HK-2 (cell line): ENCODE data around the gene KIDINS220.

ENCODE experiments used
- DNase-seq: peaks from one replicate; pipeline ENCODE4 v3.0.0-alpha.2; 2018; ENCODE audit not compliant: unreplicated experiment

KIDINS220 gene

DNA sequence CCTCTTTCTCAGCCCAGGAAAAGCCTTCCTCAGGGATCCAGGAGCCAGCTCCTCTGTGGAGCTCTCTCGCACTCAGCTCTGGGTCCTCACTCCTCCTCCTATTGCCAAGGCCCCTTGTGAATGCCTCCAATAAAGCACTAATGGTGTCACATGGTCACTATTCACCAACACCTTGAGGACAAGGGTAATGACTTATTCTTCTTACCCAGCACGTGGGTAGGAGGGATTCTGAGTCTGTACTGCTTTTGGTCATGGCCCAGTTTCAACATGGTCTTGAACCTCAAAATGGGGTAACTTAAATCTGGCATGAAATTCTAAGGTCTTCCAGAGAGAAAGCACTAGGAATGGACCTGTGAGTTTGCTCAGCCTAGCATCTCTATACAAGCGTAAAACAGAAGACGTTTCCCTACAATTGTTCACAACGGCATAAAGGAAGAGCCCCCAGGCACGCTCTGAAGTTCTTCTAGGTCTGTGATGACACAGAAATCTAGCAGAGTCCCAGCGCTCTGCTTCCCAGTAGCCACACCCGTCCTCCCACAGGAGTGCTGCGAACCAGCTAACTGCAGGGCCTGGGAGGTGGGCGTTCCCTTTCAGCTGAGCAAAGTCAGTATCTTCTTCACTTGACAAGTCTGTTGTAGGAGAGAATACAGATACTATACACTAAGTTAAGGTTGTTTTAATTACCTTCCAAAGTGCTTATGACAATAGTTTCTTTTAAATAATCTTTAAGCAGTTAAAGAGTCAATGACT lies 14.6 kb upstream of the KIDINS220 start:
- DNase-seq = no peak

DNA sequence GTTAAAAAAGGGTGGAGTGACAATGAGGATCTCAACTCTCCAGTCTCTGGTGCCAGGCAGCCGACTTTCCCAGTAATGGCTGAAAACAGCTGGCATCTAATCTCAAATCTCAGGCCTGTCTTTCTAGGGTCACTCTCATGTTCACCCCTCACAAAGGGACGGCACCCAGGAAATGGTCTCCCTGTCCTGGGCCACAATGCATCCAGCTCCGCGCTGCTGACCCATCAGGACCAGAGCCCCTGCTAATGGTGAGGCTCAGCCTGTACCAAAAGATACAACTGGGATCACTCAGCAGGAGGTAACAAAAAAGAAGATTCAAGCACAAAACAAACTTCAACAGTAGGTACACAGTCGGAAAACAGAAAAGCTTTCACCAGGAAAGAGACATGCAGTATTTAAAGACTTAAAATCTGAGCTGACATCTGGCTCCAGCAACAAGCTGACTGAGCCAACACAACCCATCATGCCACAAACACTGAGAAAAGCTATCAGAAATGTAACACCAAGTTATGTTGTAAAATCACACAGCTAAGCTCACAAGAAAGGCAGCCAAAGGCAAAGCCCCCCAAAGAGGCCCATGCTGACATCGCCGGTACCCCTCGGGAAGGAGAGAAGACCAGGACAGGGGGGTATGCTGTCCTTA lies 13.6 kb upstream of the KIDINS220 start:
- DNase-seq = no peak

DNA sequence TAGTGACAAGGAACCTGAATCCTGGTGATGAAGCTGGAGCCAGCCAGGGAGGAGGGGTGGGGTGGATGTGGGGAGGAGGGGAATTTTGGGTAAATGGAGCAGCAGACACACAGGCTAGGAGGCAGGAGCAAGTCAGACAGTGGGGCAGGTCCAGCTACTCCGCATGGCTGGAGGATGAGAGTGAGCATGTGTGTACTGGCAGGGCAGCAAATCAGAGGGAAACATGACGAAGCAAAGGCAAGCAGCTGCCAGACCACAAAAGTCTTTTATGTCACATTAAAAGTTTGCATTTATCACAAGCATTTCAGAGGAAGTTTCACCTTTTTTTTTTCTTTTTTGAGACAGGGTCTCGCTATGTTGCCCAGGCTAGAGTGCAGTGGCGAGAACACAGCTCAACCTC lies 11.9 kb upstream of the KIDINS220 start:
- no peak for DNase-seq

DNA sequence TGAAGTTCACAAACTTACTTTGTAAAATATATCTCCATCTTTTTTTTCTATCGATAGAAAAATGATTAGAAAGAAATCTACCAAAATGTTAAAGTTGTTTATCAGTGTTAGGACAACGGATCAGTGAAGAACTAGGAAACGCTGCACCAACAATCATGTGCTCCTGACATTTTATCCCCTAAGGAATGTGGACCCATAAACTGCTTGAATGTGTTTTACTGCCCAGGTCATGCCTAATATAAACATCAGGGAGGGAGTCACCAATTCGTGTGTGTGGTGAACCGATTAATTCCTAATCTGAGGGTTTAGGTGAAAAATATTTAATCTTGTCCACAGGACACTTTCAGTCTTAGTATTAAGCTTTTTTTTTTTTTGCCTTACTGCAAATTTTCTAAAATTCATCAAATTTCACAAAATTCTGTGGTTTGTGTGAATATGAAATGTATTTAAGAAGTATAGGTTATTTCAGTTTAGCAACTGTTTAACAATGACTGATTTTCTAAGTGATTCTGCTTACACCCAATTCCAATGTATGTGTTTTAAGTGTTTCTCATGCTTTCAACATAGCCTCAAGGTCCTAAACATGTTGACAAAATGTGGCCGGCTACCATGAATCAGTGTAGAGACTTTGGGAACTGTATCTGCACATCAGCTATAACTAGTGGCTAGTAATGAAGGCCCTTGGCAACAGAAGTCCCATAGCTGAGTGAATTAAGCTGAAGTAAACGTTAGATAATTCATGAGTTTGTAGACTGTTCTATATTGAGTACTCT lies 11.1 kb upstream of the KIDINS220 start:
- DNase-seq = no peak

DNA sequence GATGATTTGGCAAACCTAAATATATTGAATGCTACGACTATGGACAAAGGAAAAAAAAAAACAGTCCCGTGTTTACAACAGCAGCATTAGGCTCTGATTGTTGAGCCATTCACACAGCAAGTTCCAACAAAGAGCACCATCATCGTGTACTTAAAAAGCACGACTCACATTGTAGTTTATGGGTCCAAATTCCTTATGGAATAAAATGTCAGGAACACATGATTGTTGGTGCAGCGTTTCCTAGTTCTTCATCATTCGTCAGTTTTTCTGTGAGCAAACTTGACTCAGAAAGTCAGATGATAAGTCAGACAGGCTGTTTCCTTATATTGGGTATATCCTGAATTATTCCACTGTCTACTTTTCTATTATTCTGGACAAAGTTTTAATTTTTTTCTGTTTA lies 10.0 kb upstream of the KIDINS220 start:
- DNase-seq = no peak

DNA sequence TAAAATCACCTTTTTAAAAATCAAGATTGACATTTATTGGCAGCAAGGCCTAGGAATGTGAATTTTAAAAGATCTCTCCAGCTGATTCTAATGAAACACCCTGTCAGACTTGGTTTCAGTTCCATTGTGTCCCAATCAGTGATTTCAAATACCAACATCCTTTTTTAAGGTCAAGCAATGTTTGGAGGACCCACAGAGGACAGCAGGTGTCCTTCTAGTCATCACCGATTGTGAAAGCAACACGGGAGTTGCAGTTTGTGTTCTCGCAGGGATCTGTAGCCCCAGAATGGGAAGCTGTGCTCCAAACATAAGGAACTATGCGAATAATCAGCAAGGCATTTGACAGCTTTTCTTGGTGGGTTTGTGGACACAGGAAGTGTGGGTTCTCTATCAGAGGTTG lies 4.5 kb upstream of the KIDINS220 start:
- DNase-seq = no peak

DNA sequence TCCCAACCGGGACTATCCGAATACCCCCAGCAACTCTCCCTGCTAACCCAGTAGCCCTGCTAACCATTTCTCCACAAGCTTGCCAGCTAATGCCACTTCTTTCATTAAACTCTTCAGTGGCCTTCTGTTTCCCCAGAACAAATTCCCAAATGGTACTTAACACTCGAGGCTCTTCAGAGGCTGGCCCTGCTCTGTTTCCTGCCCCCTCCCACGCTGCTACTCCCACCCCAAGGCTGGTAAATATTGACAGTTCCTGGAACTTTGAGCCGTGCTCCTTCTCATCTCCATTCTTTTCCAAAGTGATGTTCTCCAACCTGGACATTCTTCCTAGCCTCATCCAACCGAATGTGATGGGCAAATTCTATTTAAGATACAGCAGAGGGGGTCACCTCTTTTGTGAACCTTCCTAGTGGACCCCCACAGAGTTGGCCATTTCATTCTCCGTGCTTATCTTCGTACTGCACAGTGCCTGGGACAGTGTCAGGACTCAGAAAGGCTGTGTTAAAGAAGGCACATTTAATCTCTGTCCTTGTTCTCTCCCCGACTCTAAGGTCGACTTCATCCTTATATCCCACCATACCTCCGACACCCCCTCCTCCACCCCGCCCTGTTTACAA lies 3.2 kb upstream of the KIDINS220 start:
- no peak for DNase-seq

DNA sequence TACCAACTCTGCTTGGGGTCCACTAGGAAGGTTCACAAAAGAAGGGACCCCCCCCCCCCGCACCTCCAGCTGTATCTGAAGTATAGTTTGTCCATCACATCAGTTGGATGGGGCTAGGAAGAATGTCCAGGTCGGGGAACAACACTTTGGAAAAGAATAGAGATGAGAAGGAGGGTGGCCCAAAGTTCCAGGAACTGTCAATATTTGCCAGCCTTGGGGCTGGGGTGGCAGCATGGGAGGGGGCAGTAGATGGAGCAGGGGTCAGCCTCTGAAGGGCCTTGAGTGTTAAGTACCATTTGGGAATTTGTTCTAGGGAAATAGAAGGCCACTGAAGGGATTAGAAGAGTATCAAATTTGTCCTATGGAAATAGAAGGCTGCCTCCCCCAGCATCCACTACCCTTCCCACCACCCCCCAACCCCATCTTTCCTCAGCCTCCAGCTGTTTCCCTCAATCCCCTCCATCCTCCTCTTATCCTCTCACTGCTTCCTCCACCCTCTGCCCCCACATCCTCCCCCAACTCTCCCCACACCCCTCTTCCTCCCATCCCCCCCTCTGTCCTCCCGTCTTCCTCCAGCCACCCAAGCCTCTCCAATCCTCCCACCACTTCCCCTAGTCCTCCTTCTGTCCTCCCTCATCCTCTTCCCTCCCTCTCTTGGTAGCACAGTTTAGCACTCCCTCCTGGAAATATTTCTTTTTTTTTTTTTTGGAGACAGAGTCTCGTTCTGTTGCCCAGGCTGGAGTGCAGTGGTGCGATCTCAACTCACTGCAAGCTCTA lies 2.0 kb upstream of the KIDINS220 start:
- DNase-seq = no peak

DNA sequence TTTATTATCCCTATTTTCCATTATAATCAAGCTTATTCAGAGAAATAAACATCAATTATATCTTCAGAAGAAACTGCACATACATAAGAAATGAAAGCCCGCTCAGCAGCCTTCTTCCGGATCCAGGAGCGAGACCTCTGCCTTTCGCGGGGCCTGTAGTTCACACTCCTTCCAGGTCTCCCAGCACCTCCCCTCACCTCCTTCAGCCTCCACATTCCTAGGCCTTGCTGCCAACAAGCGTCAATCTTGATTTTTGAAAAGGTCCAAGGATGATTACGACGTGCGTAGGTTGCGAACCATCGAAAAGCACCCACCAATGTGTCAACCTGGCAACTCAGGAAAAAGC lies 355 bp upstream of the KIDINS220 start:
- DNase-seq = no peak

DNA sequence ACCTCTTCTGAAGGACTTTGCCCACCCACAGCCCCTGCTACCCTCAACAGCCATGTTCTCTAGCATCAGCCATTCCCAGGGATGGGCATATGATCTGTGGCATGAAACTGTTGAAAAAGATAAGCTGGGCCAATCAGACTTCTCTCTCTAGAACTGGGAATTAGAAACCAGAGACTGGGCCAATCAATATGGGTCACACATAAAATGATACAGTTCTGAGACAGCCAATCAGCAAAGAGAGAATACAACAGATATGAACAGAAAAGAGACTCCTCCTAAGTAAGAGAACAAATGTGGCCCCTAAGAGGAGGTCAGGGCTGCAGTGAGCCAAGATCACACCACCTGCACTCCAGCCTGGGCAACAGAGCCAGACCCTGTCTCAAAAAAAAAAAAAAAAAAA lies 2.1 kb downstream of the KIDINS220 start:
- DNase-seq = no peak

DNA sequence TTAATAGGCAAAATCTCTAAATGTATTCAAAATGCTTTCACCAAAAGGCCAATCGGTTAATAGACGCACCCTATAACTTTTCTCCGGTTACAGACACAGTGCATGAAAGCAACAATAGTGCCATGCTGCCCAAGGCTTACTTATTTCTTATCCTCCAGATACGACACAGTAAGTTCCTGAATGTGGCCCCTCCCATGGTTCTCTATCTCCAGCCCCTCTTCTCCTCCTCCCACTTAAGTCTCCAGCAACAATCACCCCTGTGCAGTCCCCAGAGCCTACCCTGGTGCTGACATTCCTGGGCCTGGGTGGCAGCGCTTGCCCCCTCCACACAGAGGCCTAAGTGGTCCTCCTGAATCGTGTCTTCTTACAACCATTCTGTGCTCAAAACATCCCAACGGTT lies 3.6 kb downstream of the KIDINS220 start:
- DNase-seq = no peak

DNA sequence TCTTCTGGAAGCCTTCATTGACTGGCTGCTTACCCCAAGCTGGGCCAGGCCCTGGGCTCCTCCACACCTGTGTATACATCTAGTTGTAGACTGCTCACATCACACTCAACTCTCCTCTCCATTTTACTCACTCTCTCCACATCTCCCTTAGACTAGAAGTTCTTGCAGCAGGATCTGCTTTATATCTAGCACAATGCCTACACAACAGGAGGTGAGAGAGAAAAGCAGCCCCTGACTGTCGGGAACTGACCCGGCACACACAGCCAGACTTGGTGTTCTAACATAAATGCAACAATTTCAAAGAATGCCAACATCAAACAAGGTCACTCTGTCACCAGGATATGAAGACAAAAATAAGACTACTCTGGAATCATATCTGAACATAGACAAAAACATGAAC lies 5.9 kb downstream of the KIDINS220 start:
- DNase-seq = no peak

DNA sequence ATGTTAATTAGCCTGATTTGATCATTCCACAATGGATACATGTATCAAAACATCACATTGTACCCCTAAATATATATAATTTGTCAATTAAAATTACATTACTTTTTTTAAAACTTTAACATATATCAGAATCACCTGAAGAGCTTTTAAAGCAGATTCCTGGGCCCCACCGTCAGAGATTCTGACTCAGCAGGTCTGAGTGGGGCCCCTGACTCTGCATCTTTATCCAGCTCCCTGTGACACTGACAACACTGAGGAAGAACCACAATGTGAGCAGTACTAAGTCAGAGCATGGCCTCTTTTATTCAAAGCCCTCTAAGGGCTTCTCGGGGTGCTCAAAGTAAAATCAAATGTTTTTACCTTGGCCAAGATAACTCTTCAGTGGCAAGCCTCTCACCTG lies 9.7 kb downstream of the KIDINS220 start:
- DNase-seq = no peak

DNA sequence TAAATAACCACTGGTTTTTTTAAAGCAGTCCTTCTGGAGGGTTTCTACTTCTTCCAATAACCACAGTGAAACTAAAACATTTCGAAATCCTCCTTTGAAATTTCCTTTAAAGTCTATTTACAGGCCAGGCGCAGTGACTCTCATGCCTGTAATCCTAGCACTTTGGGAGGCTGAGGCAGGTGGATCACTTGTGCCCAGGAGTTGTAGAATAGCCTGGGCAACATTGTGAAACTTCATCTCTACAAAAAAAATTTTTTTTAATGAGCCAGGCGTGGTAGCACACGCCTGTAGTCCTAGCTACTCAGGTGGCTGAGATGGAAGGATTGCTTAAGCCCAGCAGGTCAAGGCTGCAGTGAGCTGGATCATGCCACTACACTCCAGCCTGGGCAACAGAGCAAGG lies 15.2 kb downstream of the KIDINS220 start:
- no peak for DNase-seq

DNA sequence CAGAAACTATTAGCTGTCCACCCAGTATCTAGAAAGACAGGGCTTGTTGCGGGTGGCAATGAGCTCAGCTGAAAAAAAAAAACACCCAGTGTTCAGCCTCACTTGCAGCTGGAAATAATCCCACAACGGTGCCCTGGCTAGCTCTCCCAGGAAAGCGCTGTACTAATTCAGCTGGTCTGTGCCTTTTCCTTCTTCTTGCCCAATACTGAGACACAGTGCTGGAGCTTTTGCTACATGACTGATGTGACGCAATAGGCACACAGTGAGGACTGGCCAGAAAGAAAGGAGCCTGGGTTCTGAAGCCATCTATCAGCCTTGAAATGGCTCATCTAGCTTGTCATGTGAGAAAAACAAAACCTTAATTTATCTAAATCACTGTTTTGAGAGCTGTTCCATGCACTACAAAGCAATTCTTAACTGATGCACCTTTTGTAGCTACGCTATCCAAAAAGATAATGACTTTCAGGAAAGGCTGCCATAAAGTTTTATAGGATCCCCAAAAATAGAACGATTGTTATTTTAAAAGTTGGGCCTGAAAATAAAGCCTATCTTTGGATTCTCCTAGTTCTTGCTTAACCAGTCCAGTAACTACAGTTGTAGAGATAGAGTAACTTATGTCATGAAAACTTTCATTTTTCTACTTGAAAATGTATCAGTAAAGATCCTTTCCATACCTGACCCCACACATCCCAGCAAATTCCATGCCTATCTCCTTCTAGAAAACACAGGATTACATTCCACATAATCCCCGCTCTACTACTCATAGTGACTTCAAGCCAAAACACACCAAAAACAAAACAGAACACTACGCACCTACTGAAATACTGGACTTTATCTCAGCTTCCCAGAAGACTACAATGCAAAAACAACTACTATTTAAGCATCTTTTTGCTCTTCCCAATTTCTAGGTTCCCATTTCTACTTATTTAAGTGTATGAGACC lies 15.9 kb downstream of the KIDINS220 start:
- no peak for DNase-seq

DNA sequence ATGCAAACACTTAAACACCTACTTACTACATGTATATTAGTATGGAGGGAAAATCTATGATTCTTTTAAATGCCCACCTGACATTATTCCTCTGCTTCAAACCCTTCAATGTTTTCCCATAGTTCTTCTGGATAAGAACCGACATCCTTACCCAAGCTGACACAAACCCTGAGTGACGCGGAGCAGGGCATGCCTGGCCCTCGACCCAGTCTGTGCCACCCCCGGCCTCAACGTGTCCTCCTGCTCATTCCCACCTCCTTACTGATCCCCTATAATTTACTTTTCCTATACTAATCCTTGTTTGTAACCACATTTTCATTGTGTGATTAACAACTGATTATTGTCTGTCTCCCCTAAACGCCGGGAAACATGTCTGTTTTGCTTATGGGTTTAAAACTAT lies 17.5 kb downstream of the KIDINS220 start:
- no peak for DNase-seq

DNA sequence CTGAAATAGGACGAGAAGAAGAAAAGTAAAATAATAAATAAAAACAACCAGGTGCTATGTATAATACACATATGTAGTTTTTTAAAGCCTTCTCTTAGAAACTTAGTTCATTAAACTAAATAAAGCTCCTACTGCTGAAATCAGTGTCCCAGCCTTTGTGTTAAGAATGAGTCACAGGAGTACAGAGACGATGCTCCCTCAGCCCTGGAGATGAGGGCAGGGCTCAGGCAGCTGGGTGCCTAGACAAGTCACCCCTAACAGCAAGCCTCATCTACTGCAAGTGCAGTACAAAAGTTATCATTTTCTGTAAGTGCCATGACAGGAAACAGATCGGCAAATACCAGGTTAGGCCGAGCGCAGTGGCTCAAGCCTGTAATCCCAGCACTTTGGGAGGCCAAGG lies 18.2 kb downstream of the KIDINS220 start:
- DNase-seq = no peak

DNA sequence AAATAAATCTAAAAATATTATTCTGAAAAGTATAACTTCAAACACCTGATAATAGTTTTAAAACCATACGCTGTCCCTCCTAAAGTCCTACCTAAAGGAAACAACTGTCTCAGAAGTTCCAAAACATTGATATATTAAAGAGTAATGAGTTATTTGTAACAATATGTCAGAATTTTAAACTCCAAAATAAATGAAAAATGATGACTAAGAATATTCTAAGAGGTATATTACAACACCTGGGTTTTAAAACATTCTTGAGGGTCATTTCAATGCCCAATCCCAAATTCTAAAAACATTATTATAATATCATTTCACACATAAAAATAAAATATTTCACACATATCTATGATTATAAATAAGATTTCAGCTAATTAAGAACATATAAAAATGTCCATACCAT lies 20.2 kb downstream of the KIDINS220 start:
- no peak for DNase-seq

DNA sequence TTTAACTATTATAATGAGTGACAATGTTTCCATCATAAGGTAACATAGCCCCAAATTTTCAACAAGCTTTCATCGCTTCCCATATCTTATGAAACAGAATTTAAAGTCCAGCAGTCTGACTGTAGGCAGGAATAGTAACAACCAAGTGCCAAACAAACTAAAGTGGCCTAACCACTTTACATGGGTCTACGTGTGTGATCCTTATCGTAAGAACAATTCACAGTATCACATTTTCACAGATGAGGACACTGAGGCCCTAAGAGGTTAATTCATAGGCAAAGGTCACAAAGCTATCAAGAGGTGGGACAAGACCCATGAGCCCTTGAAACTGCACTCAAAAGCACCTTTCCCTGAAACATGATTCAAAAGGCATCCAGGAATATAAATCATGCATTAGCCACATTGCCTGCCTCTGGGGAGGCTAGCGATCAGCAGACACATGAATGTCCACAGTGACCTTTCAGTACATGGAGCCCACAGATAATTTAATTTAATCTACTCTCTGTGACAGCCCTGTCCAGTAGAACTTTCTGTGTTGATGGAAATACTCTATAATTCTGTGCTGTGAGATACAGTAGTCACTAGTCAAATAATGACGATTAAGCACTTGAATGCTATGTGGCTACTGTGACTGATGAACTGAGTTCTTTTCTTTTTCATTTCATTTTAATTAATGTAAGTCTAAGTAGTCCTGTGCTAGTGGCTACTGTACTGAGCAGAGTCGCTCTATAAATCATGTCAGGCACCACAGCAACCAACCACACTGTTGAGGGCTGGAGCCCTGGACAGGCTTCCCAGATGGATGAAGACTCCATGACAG lies 30.3 kb downstream of the KIDINS220 start:
- DNase-seq = no peak
